Activated T-cell treated with anti-CD3 and anti-CD28 coated beads for 1 hour (primary cell): Measurements from ENCODE around the gene NMNAT2.

Source experiments
- DNase-seq: peaks from one replicate; pipeline ENCODE4 v3.0.0-alpha.2; 2020; ENCODE audit warnings: low read depth

Gene NMNAT2

DNA sequence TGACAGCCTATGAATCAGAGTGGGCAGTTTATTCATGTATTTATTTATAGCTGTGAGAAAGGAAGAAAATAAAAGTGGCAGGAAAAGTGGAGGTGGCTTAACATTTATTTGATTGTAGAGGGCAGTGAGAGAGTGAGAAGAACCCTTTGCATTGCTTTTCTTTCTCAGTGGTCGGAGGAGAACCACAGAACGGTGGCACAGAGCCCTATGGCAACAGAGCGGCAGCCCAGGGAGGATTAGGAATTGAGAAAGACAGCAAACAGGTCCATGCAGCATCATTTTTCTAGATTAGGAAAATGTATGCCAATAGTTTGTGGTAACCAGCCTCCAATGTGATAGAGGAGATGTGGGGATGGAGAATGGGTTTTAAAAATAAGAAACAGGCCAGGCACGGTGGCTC, 53.1 kb downstream of the NMNAT2 start:
- no peak for DNase-seq

DNA sequence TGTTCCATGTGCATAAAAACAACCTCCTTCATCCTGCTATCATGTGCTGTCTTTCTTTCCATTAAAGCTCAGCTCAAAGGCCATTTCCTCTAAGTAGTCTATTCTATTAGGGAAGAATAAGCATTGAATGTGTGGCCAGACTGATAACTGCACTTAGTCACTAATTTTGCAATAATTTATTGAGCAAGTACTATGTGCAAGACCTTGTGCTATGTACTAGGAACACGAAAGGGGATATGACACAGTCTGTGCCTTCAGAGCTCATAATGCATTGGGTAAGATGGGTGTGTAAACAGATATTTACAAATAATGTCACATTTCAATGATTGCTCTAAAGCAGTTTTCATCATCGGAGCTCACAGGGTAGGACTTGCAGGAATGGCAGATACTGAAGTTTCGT, 54.2 kb downstream of the NMNAT2 start:
- DNase-seq: no peak

DNA sequence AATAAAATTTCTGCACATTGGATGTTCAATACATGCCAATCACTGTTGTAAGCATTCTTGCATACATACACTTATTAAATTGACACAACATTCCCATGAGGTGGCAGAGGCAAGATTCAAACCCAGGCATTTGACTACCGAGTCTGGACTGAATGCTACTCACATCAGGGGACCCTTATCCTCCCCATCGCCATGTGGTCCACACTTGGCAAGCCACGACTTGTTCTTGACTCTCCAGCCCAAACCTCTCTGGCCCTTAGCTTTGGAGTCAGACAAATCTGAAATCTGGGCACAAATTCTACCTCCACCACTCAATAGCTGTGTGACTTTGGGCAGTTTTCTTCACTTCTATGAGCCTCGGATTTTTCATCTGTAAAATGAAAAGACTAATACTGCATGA, 57.1 kb downstream of the NMNAT2 start:
- no peak for DNase-seq

DNA sequence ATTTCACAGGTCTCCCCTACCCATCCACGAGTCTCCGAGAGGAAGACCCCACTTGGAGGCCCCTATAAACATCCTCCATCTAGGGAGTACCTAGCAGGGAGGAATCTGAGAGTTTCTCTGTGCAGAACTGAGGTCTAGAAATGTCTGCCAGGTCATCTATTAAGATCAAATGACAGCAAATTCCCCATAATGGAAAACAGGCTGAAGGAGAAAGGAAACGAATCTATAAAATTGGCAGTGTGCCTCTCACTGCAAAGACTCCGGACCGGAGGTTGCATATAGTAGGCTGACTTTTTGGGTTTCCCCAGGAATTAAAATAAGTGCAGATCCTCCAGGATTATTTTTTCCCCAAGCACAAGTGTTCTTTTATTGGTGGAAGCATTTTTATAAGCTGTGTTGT, 57.7 kb downstream of the NMNAT2 start:
- DNase-seq: no peak

DNA sequence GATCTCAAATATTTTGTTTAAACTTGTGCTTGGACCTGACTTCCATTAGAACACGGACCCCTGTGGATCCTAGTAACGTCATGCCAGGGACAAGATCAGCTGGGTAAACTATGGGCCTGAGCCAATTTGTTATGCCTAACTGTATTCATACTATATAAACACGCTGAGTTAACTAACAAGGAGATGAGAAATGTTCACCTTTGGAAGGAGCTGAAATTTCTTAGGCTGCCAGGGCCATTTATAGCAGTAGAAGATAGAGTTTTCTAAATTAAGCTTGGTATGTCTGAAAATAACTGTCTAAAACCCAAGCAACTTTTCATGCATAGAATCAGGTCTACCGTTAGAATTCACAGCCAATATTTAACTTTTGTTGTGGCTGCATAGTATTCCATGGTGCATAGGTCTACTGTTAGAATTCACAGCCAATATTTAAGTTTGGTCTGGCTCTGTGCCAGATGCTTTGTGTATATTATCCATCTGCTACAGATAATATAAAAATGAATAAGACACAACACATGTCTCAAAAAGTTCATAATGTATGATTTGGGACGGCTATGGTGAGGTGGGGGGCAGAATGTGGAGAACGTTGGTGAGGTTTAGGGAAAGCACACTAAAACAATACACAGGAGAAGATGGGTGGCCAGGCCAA, 61.5 kb downstream of the NMNAT2 start:
- no peak for DNase-seq

DNA sequence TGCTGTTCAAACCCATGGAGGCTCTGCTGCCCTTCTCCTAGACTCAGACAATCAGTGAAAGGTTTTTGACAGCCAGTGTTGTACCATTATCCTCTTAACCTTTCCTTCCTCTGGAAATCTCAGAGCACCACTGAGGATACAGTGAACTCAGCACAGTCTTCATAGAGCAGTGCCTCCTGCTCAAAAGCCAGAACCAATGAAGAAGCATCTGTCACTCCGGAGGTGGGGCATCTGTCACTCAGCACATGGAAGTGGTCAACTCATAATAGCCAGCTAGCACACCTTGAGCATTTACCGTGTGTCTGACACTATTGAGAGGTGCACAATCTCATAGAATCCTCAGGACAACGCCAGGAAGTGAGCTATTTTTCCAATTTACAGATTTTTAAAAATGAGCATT, 62.4 kb downstream of the NMNAT2 start:
- no peak for DNase-seq

DNA sequence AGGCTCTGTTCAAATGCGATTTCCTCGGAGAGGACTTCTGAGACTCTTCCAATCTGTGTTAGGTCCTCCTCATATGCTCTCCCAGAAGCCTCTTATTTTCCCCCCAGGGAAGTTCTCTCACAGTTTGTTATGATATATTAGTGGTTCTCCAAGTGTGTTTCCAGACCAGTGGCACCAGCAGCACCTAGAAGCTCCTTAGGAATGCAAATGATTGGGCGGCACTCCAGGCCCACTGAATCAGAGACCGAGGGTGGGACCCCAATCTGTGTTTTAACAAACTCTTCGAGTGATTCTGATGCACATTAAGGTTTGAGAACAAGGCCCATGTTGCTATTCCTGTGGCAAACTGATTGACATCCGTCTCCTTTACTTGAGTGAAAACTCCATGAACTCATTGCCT, 63.0 kb downstream of the NMNAT2 start:
- DNase-seq: no peak

DNA sequence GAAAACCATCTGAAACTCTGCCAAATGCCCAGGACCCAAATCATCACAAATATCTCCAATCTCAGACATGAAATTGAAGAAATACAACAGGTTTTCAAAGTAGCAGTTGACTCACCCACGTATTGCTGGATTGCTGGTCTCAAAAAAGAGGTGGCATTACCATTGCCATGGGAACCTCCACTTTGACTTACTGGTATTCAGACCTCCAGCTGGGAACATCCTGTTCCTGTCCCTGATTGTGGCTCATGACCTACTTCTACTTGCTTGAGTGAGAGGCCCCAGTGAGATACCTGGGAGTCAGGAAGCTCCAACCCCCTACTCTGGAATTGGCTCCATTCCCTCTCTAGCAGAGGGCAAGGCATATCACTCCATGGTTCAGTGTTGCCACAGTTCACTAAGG, 64.6 kb downstream of the NMNAT2 start:
- DNase-seq: no peak

DNA sequence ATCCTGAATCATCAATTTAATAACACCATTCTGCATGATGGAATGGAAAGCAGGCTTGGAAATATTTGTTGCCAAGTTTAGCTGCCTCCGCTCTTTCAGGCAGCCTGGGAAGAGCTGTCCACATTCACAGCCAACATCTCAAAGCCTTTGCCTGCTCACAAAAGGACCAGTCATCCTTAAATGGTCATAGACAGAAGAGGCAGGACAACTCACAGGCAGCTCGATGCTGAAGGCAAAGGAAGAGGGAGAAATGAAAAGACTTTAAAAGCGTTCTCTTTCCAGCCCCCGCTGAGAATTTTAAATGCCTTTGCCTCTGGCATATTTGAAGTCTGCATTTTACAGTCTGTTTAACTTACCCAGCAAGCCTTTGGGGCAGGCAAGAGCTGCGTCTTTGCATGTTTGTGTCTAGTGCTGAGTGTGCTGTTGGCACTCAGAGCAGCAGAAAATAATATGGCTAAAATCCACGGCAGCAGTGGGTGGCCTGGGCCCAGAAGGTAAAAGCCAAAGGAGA, 68.9 kb downstream of the NMNAT2 start:
- no peak for DNase-seq

DNA sequence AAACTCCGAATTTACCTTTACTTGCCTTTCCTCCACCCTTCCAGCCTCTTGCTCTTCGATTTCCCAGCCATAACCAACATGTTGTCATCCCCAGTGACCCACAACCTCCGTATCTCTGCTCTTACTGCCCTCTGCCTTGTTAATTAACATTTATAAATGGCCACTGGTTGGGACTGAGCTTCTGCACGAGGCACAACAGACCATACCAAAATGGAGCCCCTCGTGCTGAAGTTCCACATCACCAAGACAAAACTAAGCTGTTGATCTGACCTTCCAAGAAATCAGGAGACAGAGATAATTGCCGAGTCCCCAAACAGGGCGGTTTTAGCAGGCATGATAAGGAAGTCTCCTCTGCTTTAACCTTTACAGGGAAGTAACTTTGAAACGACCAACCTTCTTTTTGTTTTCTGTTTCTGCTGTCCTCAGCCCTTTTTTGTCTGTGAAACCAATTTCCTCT, 71.9 kb downstream of the NMNAT2 start:
- no peak for DNase-seq

DNA sequence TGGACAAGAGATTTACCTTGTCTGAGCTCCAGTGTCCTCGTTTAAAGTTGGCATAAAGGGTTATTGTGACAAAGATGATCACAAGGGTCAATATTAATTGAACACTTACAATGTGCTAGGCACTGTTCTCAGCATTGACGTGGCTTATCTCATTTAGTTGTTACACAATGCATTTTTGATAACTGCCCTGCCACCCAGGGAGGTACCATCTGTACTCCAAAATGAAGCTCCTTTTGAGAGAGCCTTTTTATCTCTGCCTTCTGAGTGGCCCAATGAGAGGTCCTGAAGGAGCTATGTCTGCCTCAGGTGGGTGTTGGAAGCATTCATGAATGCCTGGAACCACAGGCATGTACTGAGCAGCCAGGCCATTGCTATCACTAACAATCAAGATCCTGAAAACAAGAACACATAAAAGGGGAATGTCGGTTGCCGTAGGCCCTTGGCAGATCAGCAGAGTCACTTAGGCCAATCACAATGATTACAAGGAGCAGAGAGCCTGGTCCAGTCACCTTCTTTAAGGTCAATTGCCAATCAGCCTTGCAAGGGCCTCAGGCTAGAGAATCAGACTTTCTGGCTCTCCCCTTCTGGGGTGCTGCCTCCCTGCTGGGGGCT, 78.5 kb downstream of the NMNAT2 start:
- no peak for DNase-seq

DNA sequence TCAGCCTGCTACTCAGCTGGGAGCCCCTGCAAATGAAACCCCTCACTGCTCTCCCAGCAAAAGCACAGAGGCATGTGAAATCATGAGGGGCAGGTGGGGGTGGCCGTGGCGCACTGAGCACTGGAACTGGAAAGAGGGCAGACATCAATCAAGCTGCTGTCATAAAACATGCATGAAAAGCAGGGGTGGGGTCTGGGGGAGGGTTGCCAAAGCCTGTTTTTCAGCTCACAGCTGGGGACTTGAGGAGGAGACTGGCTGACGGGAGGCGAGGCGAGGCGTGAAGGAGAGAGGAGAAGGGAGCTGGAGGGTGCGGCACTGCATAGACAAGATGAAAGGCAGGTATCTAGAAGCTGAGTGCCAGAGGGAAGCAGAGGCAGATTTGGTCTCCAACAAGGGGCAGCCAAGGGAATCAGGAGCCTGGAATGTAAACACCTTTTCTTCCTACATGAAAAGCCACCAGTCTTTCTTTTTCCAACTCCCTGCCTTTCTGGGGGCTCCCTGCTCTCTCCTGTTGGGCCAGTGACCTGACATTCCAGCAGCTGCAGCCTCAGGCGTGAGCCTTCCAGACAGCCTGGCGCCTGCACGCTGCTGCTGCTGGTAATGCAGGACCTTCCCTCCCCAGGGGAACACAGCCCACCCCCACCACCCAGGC, 87.0 kb downstream of the NMNAT2 start:
- DNase-seq: no peak

DNA sequence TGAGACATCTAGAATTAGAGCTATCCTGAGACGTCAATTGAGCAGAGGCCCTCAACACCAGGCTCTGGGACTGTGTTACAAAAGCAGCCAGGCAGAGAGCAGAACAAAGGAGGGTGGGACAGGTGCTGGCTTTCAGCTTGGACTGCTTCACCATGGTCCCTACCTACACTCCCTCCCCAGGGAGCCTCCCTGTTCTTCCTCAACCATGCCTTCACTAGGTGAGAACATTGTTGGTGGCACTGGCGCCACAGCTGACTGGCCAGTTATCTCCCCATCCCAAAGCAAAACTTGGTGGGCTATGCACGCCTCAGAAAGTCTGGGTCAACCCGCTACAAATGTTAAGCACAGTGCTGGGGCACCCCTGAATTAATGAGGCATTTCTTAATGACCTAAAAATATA, 87.8 kb downstream of the NMNAT2 start:
- no peak for DNase-seq

DNA sequence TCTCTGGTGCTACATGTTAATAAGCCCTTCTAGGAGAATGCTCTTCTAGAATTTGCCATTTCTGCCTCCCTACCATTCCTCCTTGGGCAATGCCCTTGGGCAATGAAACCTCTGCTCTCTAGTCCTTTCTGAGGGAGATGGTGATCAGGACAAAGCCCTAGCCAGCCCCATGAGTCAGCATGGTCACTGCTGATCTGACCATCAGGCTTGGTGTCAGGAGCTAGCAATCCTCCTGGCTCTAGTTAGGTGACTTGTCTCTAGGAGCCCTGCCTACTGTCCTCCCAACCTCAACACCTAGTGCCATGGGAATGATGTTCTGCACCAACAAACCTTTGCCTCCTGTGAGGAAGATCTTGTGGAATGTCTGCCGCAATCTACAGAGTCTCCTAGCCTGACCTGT, 89.8 kb downstream of the NMNAT2 start:
- no peak for DNase-seq

DNA sequence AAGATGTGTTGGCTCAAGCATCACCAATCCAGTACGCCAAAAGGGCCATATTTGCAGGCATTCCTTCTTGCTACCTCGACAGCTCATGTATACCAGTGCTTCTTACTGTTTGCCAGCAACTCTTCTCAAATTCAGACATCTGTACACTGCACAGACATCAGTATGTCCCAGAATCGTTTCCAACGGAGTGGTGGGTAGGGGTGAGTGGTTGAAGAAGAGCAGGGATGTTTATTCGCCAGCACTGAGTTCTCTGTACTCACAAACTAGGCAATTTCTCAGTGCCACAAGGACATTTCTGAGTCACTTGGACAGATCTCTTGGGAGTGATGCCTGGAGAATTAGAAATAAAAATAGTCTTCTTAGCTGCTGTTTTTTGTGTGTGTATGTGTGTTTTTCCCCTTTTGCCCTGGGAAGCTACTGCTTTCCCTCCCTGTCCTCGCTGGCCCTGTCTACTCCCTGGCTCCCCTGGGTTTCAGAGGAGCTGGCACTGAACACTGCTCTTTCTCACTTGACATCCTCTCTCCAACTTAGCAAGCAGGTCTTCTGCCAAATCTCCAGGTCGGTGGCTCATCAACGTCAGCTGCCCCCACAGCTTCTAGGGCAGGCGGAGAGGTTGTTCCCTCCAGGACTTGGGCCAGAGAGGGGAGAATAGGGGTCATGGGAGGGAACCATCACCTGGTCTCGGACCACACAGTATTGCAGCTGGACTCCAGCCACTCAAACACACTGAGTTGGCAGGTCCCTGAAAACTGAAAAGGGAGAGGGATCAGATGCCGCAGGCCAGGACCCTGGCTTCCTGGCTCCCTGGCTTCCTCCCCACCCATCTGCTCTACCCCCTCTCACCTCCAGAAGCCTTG, 90.5 kb downstream of the NMNAT2 start:
- no peak for DNase-seq

DNA sequence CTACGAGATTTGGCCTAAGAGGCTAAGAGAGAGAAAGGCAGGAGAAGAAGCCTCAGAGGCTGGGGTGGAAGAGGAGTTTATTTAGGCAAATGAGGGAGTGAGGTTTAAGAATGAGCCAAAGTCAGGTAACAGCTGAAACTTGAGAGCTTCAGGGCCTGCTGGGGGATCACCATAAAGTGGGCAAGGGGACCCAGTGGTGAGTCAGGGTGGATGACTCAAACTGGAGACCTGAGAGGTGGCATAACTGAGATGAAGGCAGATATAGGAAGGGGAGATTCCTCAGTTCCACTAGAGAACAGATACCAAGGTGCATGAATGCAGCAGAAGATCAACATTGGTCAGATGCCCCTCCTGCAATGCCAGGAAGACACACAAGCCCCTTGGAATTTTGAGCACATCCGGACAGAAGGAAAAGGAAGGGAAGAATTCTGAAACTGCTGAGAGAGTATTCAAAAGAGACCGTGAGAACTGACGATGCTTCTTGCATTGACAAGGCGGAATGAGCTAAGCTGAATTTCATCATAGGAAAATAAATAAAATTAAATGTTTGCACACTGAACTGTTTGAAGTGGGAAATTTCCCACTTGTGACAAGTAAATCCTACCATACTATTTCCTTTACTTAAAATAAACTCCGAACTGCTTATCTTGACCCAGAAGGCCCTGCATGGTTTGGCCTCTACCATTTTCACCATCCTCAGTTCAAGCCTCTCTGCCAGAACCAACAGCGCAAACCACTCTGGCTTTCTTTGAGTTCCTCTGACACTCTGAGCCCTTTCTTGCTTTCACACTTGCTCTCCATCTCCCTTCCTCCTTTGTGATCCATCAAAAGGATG, 94.1 kb downstream of the NMNAT2 start:
- no peak for DNase-seq

DNA sequence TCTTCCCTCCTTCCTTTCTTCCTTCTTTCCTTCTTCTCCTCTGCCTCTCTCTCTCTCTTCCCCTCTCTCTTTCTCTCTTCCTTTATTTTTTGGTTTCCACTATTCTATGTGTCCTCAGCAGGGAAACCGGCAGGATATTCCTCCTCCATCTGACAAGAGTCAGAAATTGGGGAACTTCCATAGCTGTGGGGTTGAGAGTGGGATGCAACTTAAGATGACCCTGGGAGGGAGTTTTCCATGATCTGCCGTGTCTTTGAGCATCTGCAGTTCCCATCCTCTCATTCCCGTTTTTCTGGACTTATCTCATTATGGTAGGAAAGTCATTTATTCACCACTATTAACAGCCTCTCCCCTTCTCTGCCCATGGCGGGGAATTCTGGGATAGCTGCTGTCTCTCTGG, 98.6 kb downstream of the NMNAT2 start:
- DNase-seq: no peak

DNA sequence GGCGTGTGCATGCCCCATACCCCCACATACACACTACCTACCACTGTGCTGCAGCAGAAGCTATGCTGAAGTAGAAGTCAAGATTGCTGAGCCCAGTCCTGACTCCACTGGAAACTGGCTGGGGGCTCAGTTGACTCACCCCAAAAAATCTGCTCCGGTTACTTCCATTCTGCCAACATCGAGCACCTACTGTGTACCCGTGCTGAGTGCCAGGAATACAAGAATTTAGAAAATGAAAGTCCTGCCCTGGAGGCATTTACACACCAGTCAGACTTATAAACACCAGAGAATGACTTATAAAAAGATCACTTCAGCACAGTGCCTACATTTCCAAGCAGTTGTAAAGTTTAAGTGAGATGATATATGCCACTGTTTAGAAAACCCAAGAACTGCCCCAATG, 99.1 kb downstream of the NMNAT2 start:
- DNase-seq: no peak

DNA sequence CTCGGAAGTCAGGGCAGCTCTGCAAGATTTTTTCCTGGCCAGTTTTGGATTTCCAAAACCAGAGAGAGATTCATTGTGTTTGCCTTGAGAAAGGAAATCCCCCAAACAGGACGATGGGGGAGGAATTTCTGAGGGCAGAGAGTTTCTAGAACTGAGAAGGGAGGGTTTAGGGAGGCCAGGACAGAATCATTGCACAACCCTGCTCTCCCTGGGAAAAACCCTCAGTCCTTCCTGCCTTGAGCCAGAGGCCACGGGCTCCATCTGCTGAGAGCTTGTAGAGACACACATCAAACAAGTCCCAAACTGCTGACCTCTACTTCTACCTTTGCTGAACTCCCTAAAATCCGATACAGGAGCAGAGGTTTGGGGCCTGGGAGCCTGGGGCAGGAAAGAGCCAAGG, 99.7 kb downstream of the NMNAT2 start:
- DNase-seq: no peak

DNA sequence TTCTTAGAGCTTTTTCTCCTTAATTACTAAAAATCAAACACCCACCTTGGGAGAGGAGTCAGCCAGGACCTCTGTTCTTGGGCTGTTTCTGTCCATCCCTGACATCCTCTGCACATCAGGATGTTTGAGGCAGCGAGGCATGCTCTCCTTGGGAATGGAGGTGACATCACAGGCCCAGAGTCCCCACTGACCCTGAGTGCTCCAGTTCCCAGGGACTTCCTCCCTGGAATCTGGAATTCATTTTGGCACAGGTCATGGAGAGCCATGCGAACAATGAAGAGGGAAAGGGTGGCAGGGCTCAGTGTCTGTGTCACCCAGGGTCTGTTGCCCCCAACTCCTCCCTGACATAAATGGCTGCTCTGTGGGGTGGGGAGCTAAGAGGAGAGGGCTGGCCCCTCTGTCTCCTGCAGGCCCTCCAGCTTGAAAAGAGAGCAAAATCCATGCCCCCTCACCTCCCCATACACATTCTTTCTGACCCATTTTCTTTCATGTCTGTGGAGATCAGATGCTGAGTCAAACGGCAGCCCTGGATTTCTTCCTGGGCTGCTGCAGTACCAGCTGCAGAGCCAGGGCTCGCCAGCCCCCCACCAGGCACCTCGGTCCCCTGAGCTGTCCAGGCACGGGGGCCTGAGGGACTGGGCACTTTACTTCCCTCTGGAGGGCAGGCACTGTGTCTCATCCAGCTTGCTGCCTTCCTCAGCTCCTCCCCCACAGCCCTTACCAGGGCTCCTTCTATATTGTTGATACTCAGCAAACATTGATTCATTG, 102.0 kb downstream of the NMNAT2 start:
- no peak for DNase-seq

DNA sequence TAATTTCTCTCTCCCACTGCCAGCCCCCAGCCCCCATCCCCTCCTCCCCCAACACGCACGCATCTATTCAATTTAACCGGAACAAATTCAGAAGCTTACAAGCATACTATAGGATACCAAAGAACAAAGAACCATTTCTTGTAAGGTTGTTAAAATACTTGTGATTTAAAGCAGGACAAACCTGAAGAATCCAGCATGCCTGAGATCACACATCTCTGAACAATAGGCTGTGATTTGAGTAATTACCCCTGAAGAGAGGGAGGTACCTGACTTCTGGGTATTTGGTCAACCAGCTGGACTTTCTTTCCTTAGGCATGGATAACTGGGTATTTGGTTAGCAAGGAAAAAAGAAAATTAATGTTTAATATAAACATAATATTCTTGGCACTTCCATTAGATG, 105.1 kb downstream of the NMNAT2 start:
- DNase-seq: no peak
